Measurements from ENCODE around the gene RRAGD. TPM values are rescaled to one million over a fixed set of nuclear protein-coding genes. Genes with fewer than 3 reads are reported as not detected.

The RRAGD gene
- total RNA-seq, 4 donors from 2014 or later = 53.6 to 173 (median 106) TPM

DNA sequence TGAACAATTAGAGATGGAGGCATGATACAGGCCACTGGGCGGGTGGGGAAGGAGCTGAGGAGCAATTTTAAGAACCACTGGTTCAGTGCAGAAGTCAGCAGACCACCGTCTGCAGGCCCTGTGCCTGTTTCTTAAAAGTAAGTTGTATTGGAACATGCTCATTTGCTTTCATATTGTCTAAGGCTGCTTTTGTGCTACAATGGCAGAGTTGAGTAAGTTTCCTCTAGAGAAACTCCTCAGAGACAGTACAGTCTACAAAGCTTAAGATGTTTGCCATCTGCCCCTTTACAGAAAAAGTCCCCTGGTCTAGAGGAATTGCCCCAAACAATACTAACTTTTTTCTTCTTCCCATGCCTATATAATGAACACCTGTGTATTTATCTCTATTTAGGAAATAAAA lies 31.0 kb downstream of the RRAGD start:
- Histone ChIP-seq H3K27me3 (no peaks in the 10 kb centered on the region), H3K9me3 (no peaks in the 10 kb centered on the region), H3K27ac (peak overlapping the region in 1 of 4 donors; percentile 13), H3K4me3 (no peak overlapping the region), H3K36me3 (no peaks in the 10 kb centered on the region), H3K4me1 (peaks cover 43 to 51% of the 10 kb centered on the region in 2 donors)
- ATAC-seq = no peak
- TF ChIP-seq, protein P1, sequence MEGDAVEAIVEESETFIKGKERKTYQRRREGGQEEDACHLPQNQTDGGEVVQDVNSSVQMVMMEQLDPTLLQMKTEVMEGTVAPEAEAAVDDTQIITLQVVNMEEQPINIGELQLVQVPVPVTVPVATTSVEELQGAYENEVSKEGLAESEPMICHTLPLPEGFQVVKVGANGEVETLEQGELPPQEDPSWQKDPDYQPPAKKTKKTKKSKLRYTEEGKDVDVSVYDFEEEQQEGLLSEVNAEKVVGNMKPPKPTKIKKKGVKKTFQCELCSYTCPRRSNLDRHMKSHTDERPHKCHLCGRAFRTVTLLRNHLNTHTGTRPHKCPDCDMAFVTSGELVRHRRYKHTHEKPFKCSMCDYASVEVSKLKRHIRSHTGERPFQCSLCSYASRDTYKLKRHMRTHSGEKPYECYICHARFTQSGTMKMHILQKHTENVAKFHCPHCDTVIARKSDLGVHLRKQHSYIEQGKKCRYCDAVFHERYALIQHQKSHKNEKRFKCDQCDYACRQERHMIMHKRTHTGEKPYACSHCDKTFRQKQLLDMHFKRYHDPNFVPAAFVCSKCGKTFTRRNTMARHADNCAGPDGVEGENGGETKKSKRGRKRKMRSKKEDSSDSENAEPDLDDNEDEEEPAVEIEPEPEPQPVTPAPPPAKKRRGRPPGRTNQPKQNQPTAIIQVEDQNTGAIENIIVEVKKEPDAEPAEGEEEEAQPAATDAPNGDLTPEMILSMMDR (IDR thresholded peaks at IDR 0.05 in 4 of 5, conservative IDR thresholded peaks at IDR 0.05 in 1 of 5) = no peak
- TF ChIP-seq POLR2A (IDR thresholded peaks at IDR 0.05) = no peak
- in situ Hi-C loops (cut with MboI; ENCODE audit: low sequenced_read_pairs in 4 of 4) = no loop called here
- DNase-seq = no peak
- intact Hi-C loops (cut with DNase I; ENCODE audit: low total_unique reads) = no loop called here

DNA sequence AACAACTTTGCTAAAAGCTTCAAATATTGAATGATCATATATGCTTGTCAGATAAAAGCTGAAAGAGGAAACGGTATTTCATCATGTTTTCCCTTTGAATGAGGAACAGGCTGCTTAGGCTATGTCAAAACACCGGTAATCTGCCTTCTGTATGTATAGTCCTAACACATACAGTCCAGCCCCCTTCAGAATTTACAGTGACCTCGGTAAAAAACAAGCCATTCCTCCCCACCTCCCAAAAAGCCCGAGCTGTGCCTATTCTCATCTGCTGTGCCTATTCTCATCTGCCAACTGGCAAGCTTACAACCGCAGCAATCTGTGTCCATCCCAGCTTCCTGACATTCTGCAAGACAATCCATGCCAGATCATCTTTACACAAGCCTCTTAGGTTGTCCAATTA lies 32.8 kb downstream of the RRAGD start:
- Histone ChIP-seq H3K36me3 (no peaks in the 10 kb centered on the region), H3K4me1 (peaks cover 31 to 44% of the 10 kb centered on the region in 2 donors), H3K4me3 (no peak overlapping the region), H3K27ac (peak overlapping the region; percentile 36 to 62 (median 60)), H3K27me3 (no peaks in the 10 kb centered on the region), H3K9me3 (no peaks in the 10 kb centered on the region)
- no peak for TF ChIP-seq POLR2A (IDR thresholded peaks at IDR 0.05)
- TF ChIP-seq, protein P1 (IDR thresholded peaks at IDR 0.05 in 4 of 5, conservative IDR thresholded peaks at IDR 0.05 in 1 of 5) = no peak
- in situ Hi-C loops (cut with MboI; ENCODE audit: low sequenced_read_pairs in 4 of 4) (no loop called here), intact Hi-C loops (cut with DNase I; ENCODE audit: low total_unique reads) (no loop called here)
- DNase-seq (no peak), ATAC-seq (peak in 1 of 2 donors; percentile 20)

DNA sequence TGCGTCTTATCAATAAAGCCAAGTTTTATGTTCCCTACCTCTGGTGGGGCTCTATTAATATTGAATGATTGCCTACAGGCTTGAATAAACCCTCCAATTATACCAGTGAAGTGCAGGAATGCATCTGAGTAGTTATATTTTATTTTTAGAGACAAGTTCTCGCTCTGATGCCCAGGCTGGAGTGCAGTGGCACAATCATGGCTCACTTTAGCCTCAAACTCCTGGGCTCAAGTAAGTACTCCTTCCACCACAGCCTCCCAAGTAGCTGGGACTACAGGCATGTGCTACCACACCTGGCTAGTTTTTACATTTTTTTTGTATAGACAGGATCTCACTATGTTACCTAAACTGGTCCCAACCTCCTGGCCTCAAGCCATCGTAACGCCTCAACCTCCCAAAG lies 33.4 kb downstream of the RRAGD start:
- Histone ChIP-seq H3K27me3 (no peaks in the 10 kb centered on the region), H3K36me3 (no peaks in the 10 kb centered on the region), H3K9me3 (no peaks in the 10 kb centered on the region), H3K4me3 (no peak overlapping the region), H3K27ac (peak overlapping the region; percentile 36 to 62 (median 60)), H3K4me1 (peaks cover 26 to 38% of the 10 kb centered on the region in 2 donors)
- in situ Hi-C loops (cut with MboI; ENCODE audit: low sequenced_read_pairs in 4 of 4) (no loop called here), intact Hi-C loops (cut with DNase I; ENCODE audit: low total_unique reads) (no loop called here)
- TF ChIP-seq, protein P1 (IDR thresholded peaks at IDR 0.05 in 4 of 5, conservative IDR thresholded peaks at IDR 0.05 in 1 of 5) = no peak
- no peak for TF ChIP-seq POLR2A (IDR thresholded peaks at IDR 0.05)
- no peak for ATAC-seq
- no peak for DNase-seq

DNA sequence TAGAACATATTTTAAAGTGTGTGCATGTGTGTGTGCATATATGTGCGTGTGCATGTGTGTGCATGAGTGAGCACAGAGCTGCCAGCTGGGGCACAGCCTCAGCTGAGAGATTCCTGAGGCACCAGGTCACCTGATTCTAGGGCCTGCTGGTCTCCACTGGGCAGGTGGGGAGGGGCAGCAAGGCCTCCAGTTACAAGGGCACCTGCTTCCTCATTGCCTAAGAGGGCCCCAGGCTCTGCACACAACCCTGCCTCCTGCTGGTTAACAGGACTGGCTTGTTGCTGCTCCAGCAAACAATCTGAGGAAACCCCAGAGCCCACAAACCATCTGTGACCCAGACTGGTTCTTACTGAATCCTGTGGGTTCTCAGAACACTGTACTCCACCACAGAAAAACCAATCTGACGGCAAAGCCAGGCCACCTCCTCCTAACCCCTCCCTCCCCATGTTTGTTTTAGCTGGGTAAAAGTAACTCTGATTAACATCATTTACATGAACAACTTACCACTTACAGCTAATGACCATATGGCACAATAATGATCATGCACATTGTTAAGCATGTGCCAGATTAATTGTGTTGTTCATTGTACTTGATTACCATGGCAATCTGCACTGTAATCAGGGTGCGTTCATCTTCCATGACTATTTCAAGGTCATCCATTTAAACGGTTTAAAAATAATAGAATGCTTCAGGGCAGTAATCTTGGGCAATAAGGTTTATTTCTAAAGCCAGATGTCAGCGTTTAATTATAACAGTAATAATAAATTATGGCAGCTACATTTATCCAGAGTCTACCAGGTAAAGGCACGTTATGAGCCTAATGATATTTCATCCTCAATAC lies 36.4 kb downstream of the RRAGD start:
- intact Hi-C loops (cut with DNase I; ENCODE audit: low total_unique reads) = no loop called here

More for the DNA sequence above, 36.4 kb downstream of the RRAGD start:
- Histone ChIP-seq H3K27ac (peak overlapping the region; percentile 69 to 84 (median 78)), H3K4me1 (peaks cover 31 to 43% of the 10 kb centered on the region in 2 donors), H3K27me3 (no peaks in the 10 kb centered on the region), H3K4me3 (no peak overlapping the region), H3K9me3 (no peaks in the 10 kb centered on the region), H3K36me3 (no peaks in the 10 kb centered on the region)
- in situ Hi-C loops (cut with MboI; ENCODE audit: low sequenced_read_pairs in 4 of 4) = no loop called here
- TF ChIP-seq POLR2A (IDR thresholded peaks at IDR 0.05) = peak in 1 of 2 donors; percentile 31
- TF ChIP-seq, protein P1 (IDR thresholded peaks at IDR 0.05 in 4 of 5, conservative IDR thresholded peaks at IDR 0.05 in 1 of 5) = peak; percentile 40 to 71 (median 54)
- peak; percentile 84 to 94 for DNase-seq
- ATAC-seq = peak; percentile 83 to 92
